ENCODE data around the gene FRMD4A.
"Not testable (repeated sequence)": the region's sequence is repeated elsewhere in the genome, so short reads cannot be mapped to it uniquely, and the experiment has no call there.

Gene FRMD4A

DNA sequence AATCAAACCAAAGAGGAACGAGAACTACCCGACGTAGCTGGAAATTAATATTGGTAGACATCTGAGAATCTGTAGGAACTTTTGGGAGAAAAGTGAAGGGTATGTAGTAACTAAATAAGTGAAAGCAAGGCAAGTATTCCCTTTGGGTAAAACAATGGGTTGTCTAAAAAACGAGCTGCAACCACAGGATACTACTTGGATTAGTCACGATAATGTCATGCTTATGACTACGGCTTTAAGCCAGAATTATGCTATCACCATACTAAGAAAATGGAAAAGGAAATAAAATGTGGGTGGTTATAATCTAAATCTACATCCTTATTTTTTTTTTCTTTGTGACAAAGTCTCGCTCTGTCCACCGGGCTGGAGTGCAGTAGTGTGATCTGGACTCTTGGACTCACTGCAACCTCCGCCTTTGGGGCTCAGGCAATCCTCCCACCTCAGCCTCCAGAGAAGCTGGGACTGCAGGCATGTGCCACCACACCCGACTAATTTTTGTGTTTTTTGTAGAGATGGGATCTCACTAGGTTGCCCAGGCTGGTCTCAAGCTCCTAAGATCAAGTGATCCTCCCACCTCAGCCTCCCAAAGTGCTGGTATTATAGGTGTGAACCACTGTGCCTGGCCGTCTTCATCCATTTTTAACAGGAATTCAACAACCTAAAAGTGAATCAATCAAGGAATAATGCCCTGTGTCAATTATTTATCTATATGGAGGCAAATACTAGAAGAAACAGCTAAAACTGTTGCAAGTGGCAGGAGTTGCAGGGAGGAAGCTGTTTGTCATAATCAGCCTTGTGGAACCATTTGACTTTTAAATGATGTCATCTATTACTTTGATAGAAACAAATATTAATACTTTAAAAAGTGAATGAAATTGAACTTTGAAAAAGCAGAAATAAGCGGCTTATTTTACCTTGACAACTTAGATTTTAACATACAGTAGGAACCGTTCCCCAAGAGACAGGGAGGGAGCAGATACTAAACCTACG lies 554.6 kb downstream of the FRMD4A start:
- no peak for DNase-seq

DNA sequence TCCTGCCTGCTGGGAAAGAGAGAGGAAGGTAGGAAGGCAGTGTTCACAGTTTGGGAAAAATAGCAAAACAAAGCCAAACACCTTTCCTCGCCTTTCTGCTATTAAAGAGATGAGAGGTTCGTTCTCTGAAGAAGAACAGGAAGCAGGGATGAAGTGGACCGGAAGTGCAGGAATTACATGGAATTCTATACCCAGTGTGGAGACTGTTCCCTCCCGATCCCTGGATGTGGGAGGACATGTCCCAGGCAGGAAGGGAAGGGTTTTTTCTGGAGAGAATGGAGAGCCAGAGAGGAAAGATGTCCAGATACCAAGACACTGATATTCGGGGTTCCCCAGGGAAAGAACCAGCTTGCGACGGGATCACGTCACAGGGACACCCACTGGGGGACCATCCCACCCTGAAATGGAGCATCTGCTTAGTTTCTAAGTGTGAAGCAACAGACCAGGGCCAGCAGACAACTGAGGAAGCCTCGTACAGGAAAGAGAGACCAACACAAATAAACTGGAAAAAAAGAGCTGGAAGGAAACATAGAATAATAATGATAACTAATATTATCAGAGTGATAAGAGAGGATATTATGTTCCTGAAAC lies 556.3 kb downstream of the FRMD4A start:
- DNase-seq, result no peak

DNA sequence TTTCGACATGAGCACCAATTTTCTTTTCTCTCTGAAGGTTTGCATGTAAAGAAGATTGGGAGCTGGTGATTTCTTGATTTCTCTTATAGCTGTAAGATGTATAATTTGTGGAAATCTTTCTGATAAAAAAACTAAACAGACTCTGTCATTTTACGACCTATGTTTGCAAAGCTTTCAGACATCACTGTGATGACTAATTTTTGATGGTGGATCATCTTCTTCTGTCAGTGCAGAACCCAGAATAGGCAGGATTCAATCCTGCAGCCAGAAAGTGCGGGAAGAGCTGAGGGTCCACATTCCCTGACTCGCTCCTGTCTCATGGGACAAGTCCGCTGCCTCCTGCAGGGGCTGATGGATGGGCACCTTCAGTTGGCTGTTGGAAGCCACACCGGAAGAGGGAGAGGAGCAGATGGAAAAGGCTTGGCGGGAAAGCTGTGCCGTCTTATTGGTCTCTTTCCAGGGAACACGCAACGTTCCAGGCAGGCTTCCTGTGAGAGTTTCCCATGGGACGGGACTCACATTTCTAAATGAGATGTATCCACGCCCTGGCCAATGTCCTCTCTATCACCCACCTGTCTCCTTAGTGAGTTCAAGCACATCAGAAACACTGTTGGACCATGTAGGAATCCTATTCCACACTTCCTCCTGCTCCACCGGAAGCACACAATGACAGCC lies 557.1 kb downstream of the FRMD4A start:
- no peak for DNase-seq

DNA sequence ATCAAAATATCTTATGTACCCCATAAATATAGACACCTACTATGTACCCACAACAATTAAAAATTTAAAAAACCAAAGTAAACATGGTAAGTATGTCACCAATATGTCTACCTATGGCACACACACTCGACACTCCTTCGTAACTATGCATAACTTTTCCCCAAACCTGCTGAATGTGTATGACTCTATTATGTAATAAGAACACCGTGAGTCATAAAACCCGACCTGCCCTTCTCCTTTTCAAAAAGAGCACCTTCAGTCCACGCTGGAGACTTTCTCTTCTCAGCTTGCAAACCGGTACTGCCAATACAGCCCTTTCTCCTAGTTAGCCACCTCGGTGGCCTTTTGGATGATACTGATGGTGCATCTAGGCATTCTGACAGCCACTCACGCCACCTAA lies 557.7 kb downstream of the FRMD4A start:
- no peak for DNase-seq

DNA sequence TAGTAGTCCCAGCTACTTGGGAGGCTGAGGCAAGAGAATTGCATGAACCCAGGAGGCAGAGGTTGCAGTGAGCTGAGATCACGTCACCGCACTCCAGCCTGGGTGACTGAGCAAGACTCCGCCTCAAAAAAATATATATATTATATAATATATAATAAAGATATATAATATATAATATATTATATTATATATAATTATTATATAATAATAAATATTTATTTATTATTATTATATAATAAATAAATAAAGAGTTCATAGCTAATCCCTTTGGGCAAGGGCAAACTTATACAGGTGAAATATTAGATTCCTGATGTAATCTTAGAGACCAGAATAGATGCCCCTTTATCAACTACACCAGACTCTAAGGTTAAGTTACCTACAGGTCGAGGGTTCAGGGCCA lies 558.7 kb downstream of the FRMD4A start:
- no peak for DNase-seq

DNA sequence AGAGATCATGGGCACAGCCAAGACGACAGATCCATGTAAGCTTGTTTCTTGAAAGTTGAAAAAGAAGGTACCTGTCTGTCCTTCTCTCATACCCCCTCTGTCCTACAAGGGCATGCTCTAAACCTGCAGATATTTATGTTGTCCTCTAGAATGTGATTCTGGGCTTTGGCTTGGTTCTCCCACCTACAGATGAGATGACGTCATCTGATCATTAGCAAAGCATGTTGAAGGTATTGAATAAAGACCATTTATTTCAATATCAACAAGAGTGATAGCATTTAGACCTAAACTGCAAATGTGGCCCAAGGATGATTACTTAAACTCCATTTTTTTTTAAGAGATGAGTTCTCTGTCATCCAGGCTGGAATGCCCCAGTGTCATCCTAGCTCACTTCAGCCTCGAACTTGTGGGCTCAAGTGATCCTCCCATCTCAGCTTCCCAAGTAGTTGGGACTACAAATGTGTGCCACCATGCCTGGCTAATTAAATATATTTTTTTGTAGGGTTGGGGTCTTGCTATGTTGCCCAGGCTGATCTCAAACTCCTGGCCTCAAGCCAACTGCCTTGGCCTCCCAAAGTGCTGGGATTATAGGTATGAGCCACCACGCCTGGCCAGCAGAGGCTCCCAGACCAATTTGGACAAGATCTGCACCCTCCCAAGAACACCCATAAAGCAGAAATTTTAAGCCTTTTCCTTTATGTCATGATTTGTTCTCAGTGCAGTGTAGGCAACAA lies 559.8 kb downstream of the FRMD4A start:
- DNase-seq, result no peak

DNA sequence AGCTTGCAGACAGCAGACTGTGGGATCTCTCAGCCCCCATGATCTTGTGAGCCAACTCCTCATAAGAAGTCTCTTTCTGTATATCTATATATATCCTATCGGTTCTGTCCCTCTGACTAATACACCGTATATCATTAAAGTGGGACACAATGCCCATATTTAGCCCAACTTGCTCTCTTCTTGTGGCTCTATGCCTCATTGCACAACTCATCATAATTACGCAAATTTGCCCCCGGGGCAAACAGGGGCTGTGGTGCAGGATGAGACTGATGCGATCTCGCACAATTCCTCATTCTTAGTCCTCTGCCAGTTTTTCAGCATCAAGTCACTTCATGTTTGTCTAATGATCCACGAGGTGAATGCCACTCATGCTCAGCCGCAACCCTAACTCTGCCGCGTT lies 560.8 kb downstream of the FRMD4A start:
- DNase-seq, result no peak

DNA sequence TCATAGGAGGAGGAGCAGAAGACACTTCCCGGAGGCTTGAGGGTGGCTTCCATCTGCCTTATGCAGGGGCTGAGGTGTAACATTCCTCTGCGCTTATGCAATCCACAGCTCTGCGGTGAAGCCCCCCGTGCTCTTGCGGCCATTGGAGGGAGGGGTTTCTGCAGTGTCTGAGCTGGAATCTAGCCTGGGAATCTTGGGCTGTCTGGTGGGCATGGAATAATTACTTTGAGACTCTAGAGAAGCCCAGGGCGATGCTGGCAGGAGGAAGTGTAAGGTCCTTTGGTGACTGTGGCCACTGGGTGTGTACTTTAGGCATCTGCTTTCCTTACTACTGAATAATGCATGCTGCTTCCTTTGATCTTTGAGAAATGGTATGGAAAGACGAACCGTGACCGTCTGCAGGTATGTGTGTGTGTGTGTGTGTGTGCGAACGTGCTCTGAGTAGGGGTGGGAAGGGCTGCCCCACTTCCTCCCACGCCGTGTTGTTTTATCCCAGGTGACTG lies 563.0 kb downstream of the FRMD4A start:
- no peak for DNase-seq

DNA sequence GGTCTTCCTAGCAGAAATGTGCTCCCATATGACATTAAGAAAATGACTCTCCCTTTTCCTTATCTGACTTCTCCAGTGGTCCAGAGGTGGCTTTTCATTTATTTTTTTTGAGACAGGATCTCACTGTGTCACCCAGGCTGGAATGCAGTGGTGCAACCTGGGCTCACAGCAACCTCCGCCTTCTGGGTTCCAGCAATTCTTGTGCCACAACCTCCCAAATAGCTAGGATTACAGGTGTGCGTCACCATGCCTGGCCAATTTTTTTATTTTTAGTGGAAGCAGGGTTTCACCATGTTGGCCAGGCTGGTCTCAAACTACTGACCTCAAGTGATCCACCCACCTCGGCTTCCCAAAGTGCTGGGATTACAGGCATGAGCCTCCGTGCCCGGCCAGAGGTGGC lies 563.6 kb downstream of the FRMD4A start:
- DNase-seq, result not testable (repeated sequence)

DNA sequence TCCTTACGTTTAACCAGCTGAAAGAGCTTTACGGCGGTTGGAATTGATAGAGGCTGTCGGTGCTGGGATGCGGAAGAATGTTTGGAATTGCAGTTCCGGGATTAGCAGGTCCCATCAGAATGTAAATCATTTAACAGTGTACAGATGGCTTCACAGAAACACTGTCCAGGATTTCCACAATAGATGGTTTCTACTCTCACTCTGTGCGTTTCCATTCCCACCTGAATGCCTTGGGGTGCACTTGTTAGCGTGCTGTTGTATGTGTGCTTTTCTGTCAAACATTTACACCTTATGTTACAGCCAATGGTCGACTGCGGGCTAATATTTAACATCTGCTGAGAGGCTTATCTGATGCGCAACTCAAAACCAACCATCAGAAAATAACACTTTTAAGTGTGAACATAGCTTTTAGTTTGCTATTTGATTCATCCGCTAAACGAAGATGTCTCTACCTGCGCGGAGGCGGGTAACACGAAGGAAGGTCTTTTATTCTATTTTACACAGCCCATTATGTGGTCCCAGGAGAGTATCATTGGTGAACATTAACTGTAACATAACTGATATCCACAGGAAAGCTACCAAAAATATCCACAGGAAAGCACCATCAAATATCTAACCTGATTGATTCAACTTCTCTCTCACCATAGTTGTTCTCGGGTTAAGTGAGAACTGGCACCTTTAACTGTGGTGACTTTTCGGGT lies 564.9 kb downstream of the FRMD4A start:
- DNase-seq, result no peak

DNA sequence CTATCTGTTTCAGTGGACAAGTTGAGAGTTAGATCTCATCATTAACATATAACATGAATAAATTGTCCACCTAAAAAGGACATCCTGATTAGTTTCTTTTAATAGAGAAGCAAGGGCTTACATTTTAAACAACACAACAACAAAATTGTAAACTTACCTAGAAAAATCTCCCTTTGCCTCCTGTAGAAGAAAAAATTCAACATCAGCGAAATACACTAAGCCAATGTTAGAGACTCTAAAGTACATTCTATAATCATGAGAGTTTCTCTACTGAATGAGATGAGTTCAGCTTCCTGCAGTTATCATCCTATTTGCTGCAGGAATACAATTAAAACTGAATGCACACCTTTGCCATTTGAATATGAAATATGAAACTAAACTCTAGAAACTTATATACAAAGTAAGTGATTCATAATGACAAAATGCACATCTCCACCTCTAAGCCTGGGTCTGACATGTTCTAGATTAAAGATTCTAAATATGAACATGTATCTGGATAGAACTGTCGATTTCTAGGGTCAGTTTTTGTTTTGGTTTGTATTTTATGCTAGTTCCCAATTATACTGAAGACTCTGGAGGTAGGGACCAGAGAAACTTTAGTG lies 569.1 kb downstream of the FRMD4A start:
- DNase-seq, result no peak

DNA sequence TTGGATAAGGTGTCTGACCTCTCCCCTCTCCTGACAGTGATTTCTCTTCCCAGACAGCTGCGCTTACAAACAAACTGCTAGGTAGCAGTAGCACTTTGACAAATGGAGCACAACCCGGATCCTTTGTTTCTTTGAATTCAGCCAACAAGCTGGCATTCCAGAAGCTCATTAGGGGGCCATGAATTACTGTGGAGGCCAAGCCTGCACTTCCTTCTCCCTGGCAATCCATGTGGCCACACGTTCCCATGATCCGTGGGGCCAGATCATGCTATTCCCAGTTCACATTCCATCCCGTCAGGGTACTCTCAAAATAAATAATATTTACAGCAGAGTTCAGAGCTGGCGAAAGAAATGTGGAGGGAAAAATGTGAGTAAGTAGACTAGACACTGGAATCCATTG lies 571.6 kb downstream of the FRMD4A start:
- DNase-seq, result peak in 1 of 14 donors; percentile 66

DNA sequence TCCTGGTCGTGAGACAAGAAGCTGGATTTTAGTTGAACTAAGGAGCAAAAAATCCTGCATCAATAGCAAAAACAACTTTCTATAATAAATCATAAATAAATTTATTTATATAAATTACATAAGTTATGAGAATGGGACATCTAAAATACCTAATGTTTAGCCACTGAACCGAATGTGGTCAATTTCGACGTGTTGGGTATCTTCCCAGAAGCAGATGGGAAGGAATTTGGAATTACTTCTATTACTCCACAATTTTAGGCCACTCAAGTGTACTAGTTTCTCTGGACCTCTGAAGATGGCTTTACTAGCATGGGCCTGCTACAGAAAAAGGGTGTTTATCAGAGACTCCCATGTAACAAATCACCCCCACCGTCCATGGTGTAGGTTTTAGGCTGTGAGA lies 572.0 kb downstream of the FRMD4A start:
- no peak for DNase-seq

DNA sequence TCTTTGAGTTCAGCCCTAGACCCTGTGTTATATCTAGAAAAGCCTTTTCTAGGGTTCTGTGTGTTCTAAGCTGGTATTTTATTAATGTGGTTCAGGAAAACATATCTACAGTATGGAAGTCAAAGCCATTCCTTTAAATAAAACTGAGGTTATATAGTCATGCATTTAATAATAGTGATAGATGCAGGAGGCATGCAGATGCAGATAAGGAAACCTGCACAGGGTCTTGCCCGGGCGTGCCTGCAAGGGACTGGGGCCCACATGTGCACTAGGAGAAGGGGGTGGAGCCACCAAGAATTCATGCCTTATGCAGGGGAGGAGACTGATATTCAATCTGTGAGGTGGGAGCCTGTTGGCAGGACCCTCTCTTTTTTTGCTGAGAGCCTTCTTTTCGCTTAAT lies 572.4 kb downstream of the FRMD4A start:
- DNase-seq, result no peak

DNA sequence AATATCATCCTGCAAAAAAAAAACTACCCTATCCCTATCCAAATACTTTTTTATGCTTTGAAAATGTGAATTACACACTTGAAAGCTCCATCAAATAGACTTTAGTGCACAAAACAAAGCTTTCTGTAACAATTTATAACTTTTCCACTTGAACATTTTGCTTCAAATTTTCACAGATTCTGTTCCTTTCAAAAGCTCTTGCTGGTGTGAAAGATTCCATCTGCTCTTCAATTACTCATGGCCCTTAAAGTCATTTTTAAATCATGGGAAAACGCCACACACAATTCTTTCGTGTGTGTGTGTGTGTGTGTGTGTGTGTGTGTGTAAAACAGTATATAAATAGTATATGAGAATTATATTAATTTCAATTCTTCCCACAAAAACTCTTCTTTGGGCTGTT lies 576.4 kb downstream of the FRMD4A start:
- no peak for DNase-seq

DNA sequence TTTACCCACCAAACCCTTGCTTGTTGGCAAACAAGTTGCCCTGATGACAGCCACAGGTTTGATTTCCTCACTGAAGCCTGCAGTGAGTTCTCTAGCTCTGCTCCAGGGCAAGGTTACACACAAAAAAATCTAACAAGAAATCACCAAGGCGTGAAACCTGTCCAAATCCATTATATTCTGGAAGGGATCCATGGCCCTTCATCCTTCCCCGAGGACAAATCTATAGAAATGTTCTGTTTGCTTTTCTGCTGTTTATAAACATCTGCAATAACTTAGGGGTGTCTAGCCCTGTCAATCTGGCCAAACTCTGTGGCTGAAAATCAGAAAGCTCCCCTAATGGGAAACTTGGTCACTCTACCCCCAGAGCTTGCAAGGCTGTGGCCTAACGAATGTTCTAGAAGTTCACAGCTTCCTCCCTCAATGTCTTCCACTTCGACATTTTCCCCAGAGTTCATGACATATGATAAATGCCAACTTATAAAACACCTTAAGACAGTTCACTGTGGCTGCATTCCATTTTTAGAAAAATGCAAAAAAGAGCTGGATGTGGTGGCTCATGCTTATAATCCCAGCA lies 579.4 kb downstream of the FRMD4A start:
- DNase-seq, result no peak

DNA sequence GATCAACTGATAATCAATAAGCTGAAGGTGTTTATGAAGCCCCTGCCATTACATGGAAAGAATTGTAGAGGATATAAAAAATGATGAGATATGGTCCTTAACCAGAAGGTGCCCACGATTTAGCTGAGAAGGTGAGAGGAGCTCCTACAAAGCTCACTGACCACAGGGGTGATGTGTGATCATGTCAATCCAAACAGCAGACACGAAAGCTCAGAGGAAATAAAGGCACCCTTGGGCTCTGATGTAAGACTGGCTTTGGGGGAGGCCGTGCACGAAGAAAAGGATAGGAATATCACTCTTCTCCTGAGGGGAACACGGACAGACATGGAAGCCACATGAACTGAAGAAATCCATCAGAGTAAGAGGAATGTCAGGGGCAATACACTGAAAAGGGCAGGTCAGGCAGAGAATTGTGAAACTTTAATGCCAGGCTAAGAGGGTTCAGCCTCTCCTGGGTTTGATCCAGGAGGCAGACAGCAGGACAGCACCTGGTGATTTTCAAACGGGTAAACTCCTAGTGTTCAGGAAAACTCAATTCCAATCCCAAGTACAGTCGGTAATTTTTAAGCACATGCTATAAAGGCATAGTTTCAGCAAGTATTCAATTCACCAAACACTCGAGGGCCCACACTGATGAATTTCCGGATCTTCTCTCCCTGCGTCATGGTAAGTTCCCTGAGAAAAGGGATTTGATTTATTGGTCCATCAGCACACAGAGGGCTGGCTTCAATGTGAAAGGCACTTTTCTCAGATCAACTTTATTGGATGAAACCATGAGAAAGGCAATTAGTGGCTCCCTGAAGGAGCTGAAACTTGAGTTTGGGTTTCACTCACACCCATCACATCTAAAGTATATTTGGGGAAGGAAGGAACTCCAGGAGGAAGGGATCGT lies 580.2 kb downstream of the FRMD4A start:
- DNase-seq, result no peak

DNA sequence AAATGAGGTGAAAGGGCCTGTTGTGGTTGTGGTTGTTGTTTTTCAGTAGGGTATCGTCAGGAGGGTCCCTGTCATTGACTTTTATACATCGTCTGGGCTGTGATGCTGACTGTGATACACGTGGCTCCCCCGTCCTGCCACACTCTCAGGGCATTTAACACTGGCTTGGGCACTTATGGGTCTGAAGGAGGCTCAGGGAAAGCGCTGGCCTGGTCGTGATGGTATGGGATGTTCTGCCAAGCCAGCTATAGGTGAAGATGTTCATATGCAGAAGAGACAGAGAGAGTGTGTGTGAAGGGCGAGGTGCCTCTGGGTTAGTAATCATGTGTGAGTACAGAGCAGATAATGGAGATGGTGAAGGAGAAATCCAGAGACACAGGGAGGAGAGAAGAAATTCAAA lies 585.5 kb downstream of the FRMD4A start:
- no peak for DNase-seq

DNA sequence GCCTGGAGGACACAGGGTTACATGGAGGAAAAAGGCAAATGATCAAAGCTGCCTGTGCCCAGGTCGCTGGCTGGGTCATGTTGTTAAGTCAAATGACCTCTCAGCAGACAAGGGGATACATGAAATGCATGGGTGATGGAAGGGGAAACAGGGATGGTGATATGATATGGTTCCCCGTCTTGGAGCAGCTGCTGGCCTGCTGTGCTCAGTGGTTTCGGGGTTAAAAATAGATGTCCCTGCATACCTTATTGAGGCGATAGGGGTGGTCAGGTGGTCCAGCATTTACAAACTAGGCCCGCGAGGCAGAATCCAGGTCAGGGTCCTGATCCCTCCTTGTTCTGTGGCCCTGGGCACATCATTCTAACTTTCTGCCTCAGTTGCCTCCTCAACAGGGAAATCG lies 586.8 kb downstream of the FRMD4A start:
- DNase-seq, result no peak

DNA sequence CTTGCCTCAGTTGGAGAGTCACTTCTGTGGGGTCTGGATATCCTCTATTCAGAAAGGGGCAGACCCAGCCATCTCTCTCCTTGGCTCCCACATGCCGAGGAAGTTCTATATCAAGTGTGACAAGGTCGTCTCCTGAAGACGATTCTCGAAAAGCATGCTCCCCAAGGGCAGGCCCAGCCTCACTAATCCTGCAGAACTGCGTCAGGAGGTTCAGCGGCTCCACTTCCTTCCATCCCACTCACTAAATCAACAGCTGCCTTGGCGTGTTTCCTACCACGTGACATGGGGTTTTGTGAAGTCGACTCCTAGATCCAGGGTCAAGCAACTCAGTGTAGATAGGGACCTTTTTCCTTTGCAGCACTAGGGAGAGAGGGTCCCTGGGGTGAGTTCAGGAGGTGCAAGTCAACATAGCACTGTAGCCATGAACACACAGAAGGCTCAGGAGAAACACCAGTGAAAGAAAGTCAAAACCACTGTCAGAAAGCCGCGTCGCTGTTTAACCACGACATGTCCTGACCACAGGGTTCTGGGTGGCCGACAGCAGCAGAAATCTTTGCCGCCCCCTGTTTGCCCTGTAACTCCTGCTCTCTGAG lies 587.5 kb downstream of the FRMD4A start:
- DNase-seq, result no peak
